GM19455 (cell line): ENCODE measurements around the gene PLEKHG7.
"Not testable (repeated sequence)": the region's sequence is repeated elsewhere in the genome, so short reads cannot be mapped to it uniquely, and the experiment has no call there.

Source experiments
- ATAC-seq: cut with Tn5 transposase; IDR thresholded peaks from one replicate; pipeline ENCODE4 v1.9.1; 2021; ENCODE audit not compliant: unreplicated experiment

Gene PLEKHG7

GRCh38 chr12:92702754-92703679, at the start of gene PLEKHG7:
PLEKHG7 (plus strand) TSS chr12:92702989; CDS start chr12:92706632, 3,643 bp downstream.
- ATAC-seq, result peak; percentile 84

GRCh38 chr12:92654256-92654655, 48.5 kb upstream of the PLEKHG7 start:
- ATAC-seq, result not testable (repeated sequence)

GRCh38 chr12:92654929-92655328, 47.9 kb upstream of the PLEKHG7 start:
- ATAC-seq, result no peak

GRCh38 chr12:92656911-92657310, 45.9 kb upstream of the PLEKHG7 start:
- no peak for ATAC-seq

GRCh38 chr12:92657770-92658169, 45.0 kb upstream of the PLEKHG7 start:
- no peak for ATAC-seq

- ATAC-seq, result no peak
Measured at GRCh38 chr12:92658611-92659010, 44.2 kb upstream of the PLEKHG7 start.

- ATAC-seq, result no peak
Measured at GRCh38 chr12:92661269-92661668, 41.5 kb upstream of the PLEKHG7 start.

- no peak for ATAC-seq
Measured at GRCh38 chr12:92665496-92665895, 37.3 kb upstream of the PLEKHG7 start.

- no peak for ATAC-seq
Measured at GRCh38 chr12:92668739-92669138, 34.0 kb upstream of the PLEKHG7 start.

GRCh38 chr12:92671524-92671923, 31.3 kb upstream of the PLEKHG7 start:
- ATAC-seq, result not testable (repeated sequence)

- no peak for ATAC-seq
Measured at GRCh38 chr12:92673756-92674155, 29.0 kb upstream of the PLEKHG7 start.

- no peak for ATAC-seq
Measured at GRCh38 chr12:92674500-92674899, 28.3 kb upstream of the PLEKHG7 start.

- ATAC-seq, result no peak
Measured at GRCh38 chr12:92675092-92675865, 27.5 kb upstream of the PLEKHG7 start.

- no peak for ATAC-seq
Measured at GRCh38 chr12:92676710-92677109, 26.1 kb upstream of the PLEKHG7 start.

GRCh38 chr12:92690601-92691000, 12.2 kb upstream of the PLEKHG7 start:
- no peak for ATAC-seq

- no peak for ATAC-seq
Measured at GRCh38 chr12:92695056-92695455, 7.7 kb upstream of the PLEKHG7 start.

- ATAC-seq, result no peak
Measured at GRCh38 chr12:92695577-92695976, 7.2 kb upstream of the PLEKHG7 start.

- ATAC-seq, result no peak
Measured at GRCh38 chr12:92696216-92696615, 6.6 kb upstream of the PLEKHG7 start.

GRCh38 chr12:92698474-92698873, 4.3 kb upstream of the PLEKHG7 start:
- no peak for ATAC-seq

GRCh38 chr12:92701441-92701840, 1.3 kb upstream of the PLEKHG7 start:
- no peak for ATAC-seq

GRCh38 chr12:92703786-92704185, 997 bp downstream of the PLEKHG7 start:
- ATAC-seq, result no peak

GRCh38 chr12:92706594-92706993, 3.8 kb downstream of the PLEKHG7 start:
- no peak for ATAC-seq
